HCT116 (cell line): ENCODE results near the gene EPS15. TPM values are rescaled to one million over a fixed set of nuclear protein-coding genes. Genes with fewer than 3 reads are reported as not detected.

Experiments used
- ATAC-seq: fragments of 200-7000 bp; cut with Tn5 transposase; 2 replicates; pipeline ENCODE4 v1.9.1; 2020; ENCODE audit warnings: mild to moderate bottlenecking, moderate library complexity
- BruUV-seq: library from RNA; stranded (reverse); fragments of 400-500 nt; replicated peaks from 2 replicates; lab custom pipeline; 2021; lab: Mats Ljungman, UMichigan
- CTCF ChIA-PET: fragments of 300-600 bp; sonication (Branson Sonifier 250); formaldehyde crosslinking; loops from one replicate; lab custom pipeline; 2021; ENCODE audit warnings: antibody characterized with exemption; lab: Charles Lee
- POLR2A ChIA-PET: fragments of 300-600, 350-600 bp; sonication (Branson Sonifier 250); formaldehyde crosslinking; loops from one replicate; lab custom pipeline; 2021; ENCODE audit warnings: antibody characterized with exemption; lab: Charles Lee
- RAD21 ChIA-PET, 2 experiments: fragments of 300-600 bp; sonication (Branson Sonifier 250); formaldehyde crosslinking; loops; one replicate each; lab custom pipeline; 2023; ENCODE audit warnings: low total read pairs in 2 of 2; ENCODE audit not compliant: uncharacterized antibody in 2 of 2, unreplicated experiment in 2 of 2, low non-redundant PET in 1 of 2; lab: Charles Lee
- DNase-seq: peaks from one replicate; pipeline ENCODE4 v3.0.0-alpha.2; 2010; ENCODE audit warnings: low read depth, low spot score
- H2AFZ ChIP-seq: fragments of 200-600 bp; shearing (Covaris generic), sonication (generic); 2 replicates; pipeline ENCODE4 v1.6.1; 2017; ENCODE audit warnings: low read depth, mixed run types, mixed read lengths, antibody characterized with exemption, low read length; ENCODE audit not compliant: poor library complexity, severe bottlenecking
- H3K27ac ChIP-seq: 2 replicates; pipeline ENCODE4 v1.5.1; 2012; ENCODE audit warnings: low read depth, low read length
- H3K27me3 ChIP-seq: fragments of 200-600 bp; sonication (generic); 2 replicates; pipeline ENCODE4 v1.6.1; 2016; ENCODE audit warnings: mixed run types, low read length, mixed read lengths; ENCODE audit not compliant: insufficient read depth
- H3K36me3 ChIP-seq, 2 experiments: fragments of 200-500 bp in 1 of 2; fragments of 200-600 bp in 1 of 2; sonication (Bioruptor generic) in 1 of 2; sonication (generic) in 1 of 2; 2 replicates each; pipeline versions ENCODE4 v1.5.1 to v1.6.1; 2014 to 2016; ENCODE audit warnings: low read length in 2 of 2, inconsistent platforms in 1 of 2, mixed read lengths in 1 of 2, mixed run types in 1 of 2; ENCODE audit not compliant: insufficient read depth in 2 of 2, control insufficient read depth in 1 of 2
- H3K4me1 ChIP-seq, 2 experiments: fragments of 200-600 bp in 1 of 2; sonication (generic) in 1 of 2; 2 replicates each; pipeline versions ENCODE4 v1.5.1 to v1.6.1; 2012 to 2017; ENCODE audit warnings: low read length in 2 of 2, inconsistent platforms in 1 of 2, mild to moderate bottlenecking in 1 of 2, mixed read lengths in 1 of 2, mixed run types in 1 of 2, moderate library complexity in 1 of 2; ENCODE audit not compliant: insufficient read depth in 2 of 2, control insufficient read depth in 1 of 2
- H3K4me2 ChIP-seq: fragments of 200-600 bp; sonication (generic); 2 replicates; pipeline ENCODE4 v1.6.1; 2017; ENCODE audit warnings: mixed run types, low read length, mixed read lengths
- H3K4me3 ChIP-seq, 2 experiments: fragments of 200-600 bp in 1 of 2; sonication (generic) in 1 of 2; replicated peaks in 1 of 2; 2 replicates each; pipeline ENCODE4 v1.5.1; 2011 to 2016; ENCODE audit warnings: low read length in 2 of 2, control low read depth in 1 of 2, low read depth in 1 of 2, mild to moderate bottlenecking in 1 of 2, mixed read lengths in 1 of 2, mixed run types in 1 of 2
- H3K79me2 ChIP-seq: fragments of 200-600 bp; sonication (generic); 2 replicates; pipeline ENCODE4 v1.6.1; 2017; ENCODE audit warnings: mild to moderate bottlenecking, mixed run types, low read length, moderate library complexity, mixed read lengths; ENCODE audit not compliant: insufficient read depth
- H3K9ac ChIP-seq: fragments of 200-600 bp; sonication (generic); 2 replicates; pipeline ENCODE4 v1.6.1; 2016; ENCODE audit warnings: low read length, mixed read lengths
- H3K9me2 ChIP-seq: fragments of 200-600 bp; sonication (generic), shearing (Covaris generic); 2 replicates; pipeline ENCODE4 v1.6.1; 2017; ENCODE audit warnings: mixed run types, mild to moderate bottlenecking, moderate library complexity; ENCODE audit not compliant: insufficient read depth
- H3K9me3 ChIP-seq, 2 experiments: fragments of 200-500 bp in 1 of 2; fragments of 200-600 bp in 1 of 2; sonication (Bioruptor generic) in 1 of 2; sonication (generic) in 1 of 2; 2 replicates each; pipeline ENCODE4 v1.6.1; 2014 to 2017; ENCODE audit warnings: low read length in 2 of 2, mixed read lengths in 2 of 2, inconsistent platforms in 1 of 2, low read depth in 1 of 2, mild to moderate bottlenecking in 1 of 2, mixed run types in 1 of 2, moderate library complexity in 1 of 2; ENCODE audit not compliant: control insufficient read depth in 1 of 2, insufficient read depth in 1 of 2
- H4K20me1 ChIP-seq: fragments of 200-600 bp; sonication (generic), shearing (Covaris generic); 2 replicates; pipeline ENCODE4 v1.6.1; 2017; ENCODE audit warnings: mixed run types, mild to moderate bottlenecking, moderate library complexity; ENCODE audit not compliant: insufficient read depth
- CBX3 ChIP-seq: IDR thresholded peaks from 2 replicates; pipeline ENCODE4 v1.6.1; 2012; ENCODE audit warnings: low read depth
- CTCF ChIP-seq, 3 experiments: fragments of 200-600 bp in 1 of 3; sonication (generic) in 1 of 3; IDR thresholded peaks in 2 of 3; conservative IDR thresholded peaks in 1 of 3; 2 replicates each; pipeline ENCODE4 v1.5.1; 2012 to 2017; ENCODE audit warnings: low read depth in 2 of 3, low read length in 2 of 3, antibody characterized with exemption in 1 of 3, borderline replicate concordance in 1 of 3, control low read depth in 1 of 3, mild to moderate bottlenecking in 1 of 3, mixed read lengths in 1 of 3, mixed run types in 1 of 3, moderate library complexity in 1 of 3; ENCODE audit not compliant: insufficient read depth in 1 of 3
- EZH2 ChIP-seq: fragments of 200-600 bp; sonication (generic); IDR thresholded peaks from 2 replicates; pipeline ENCODE4 v1.6.1; 2017; ENCODE audit warnings: antibody characterized with exemption, mixed run types
- MAX ChIP-seq: IDR thresholded peaks from 2 replicates; pipeline ENCODE4 v1.6.1; 2012
- POLR2AphosphoS5 ChIP-seq: IDR thresholded peaks from 2 replicates; pipeline ENCODE4 v1.6.1; 2011; ENCODE audit warnings: mild to moderate bottlenecking, low read depth, low read length, moderate library complexity
- REST ChIP-seq: IDR thresholded peaks from 2 replicates; pipeline ENCODE4 v1.6.1; 2012; ENCODE audit warnings: low read depth
- SIN3A ChIP-seq: IDR thresholded peaks from 2 replicates; pipeline ENCODE4 v1.6.1; 2012; ENCODE audit warnings: low read depth
- SRF ChIP-seq: IDR thresholded peaks from 2 replicates; pipeline ENCODE4 v1.6.1; 2012; ENCODE audit warnings: low read depth
- TCF7L2 ChIP-seq: IDR thresholded peaks from 2 replicates; pipeline ENCODE4 v1.7.0; 2011; ENCODE audit warnings: borderline replicate concordance, inconsistent platforms; ENCODE audit not compliant: insufficient read depth, insufficient read length; ENCODE audit errors: extremely low read depth
- YY1 ChIP-seq: IDR thresholded peaks from 2 replicates; pipeline ENCODE4 v1.6.1; 2011; ENCODE audit warnings: low read length, low read depth, moderate library complexity, mild to moderate bottlenecking; ENCODE audit not compliant: insufficient replicate concordance; ENCODE audit errors: extremely low read depth
- ZBTB33 ChIP-seq: IDR thresholded peaks from 2 replicates; pipeline ENCODE4 v1.6.1; 2011; ENCODE audit warnings: mild to moderate bottlenecking, low read length, moderate library complexity; ENCODE audit not compliant: insufficient replicate concordance; ENCODE audit errors: extremely low read depth
- ZFX ChIP-seq: fragments of 450-650 bp; IDR thresholded peaks from 2 replicates; pipeline ENCODE4 v1.6.1; 2017
- intact Hi-C: fragments of 100-400 bp; cut with micrococcal nuclease; formaldehyde crosslinking; loops from 2 replicates; pipeline ENCODE4 v1.10.0; 2022
- total RNA-seq: library from RNA; stranded (reverse); gene quantifications from one replicate; pipeline ENCODE4 v1.2.1, GENCODE V29; 2021; ENCODE audit not compliant: unreplicated experiment

The EPS15 gene
- total RNA-seq, 1 experiment from 2014 or later = 41.2 TPM

GRCh38 chr1:51534447-51534846, 15.4 kb upstream of the EPS15 start:
- TF ChIP-seq CTCF (IDR thresholded peaks at IDR 0.05 in 2 of 3, conservative IDR thresholded peaks at IDR 0.05 in 1 of 3; ENCODE audit: borderline replicate concordance in 1 of 3, insufficient read depth in 1 of 3, low read depth in 2 of 3, low read length in 2 of 3) (no peak), ZFX (no peak), CBX3 (no peak), EZH2 (no peak), POLR2AphosphoS5 (no peak), SRF (no peak), MAX (no peak), YY1 (no peak), ZBTB33 (no peak), TCF7L2 (no peak), SIN3A (no peak), REST (no peak)
- DNase-seq = no peak
- Histone ChIP-seq H2AFZ (peak overlapping the region; percentile 69), H3K9me2 (no peaks in the 10 kb centered on the region), H3K4me1 (peaks cover 0 to 12% of the 10 kb centered on the region in 2 experiments; a peak in 2 of 4 replicates), H3K9ac (no peak overlapping the region), H3K9me3 (no peaks in the 10 kb centered on the region), H3K36me3 (no peaks in the 10 kb centered on the region), H3K27me3 (no peaks in the 10 kb centered on the region), H3K79me2 (no peaks in the 10 kb centered on the region), H3K4me2 (no peak overlapping the region), H4K20me1 (no peaks in the 10 kb centered on the region), H3K4me3 (no peak overlapping the region), H3K27ac (no peak overlapping the region)
- ChIA-PET POLR2A (no interaction called here), CTCF (interaction anchor here (1.1 to 1.5 kb wide), 5 partner anchors 46 to 661 kb away, joined by 3 to 5 read pairs (median 4); no protein-coding TSS in a partner anchor), RAD21 (no interaction called here)
- intact Hi-C loops = no loop called here
- BruUV-seq = no TSS peak
- ATAC-seq = 0 out of 2 replicates have a peak, but pooled peaks have one; percentile 8
